HEK293 (cell line): ENCODE results near the gene ENPEP.

ENCODE experiments used
- CTCF ChIA-PET: fragments of 350-600 bp; formaldehyde crosslinking; extraction: SDS; loops from one replicate; lab custom pipeline; 2021; ENCODE audit warnings: antibody characterized with exemption; lab: Yijun Ruan, JAX
- POLR2A ChIA-PET: fragments of 300-600 bp; formaldehyde crosslinking; extraction: SDS; loops from one replicate; lab custom pipeline; 2020; ENCODE audit warnings: antibody characterized with exemption, inconsistent platforms; lab: Yijun Ruan, JAX
- H3K27ac ChIP-seq: fragments of 200-500 bp; sonication (Bioruptor generic); 2 replicates; pipeline ENCODE4 v1.5.1; 2014; ENCODE audit warnings: low read depth, low read length, control low read depth, inconsistent platforms; ENCODE audit errors: extremely low read depth
- H3K36me3 ChIP-seq, 2 experiments: fragments of 200-500 bp in 1 of 2; sonication (Bioruptor generic) in 1 of 2; 1 replicate in 1 of 2; 2 replicates in 1 of 2; pipeline ENCODE4 v1.5.1; 2014 to 2017; ENCODE audit warnings: inconsistent platforms in 2 of 2, low read length in 2 of 2; ENCODE audit not compliant: control insufficient read depth in 2 of 2, insufficient read depth in 1 of 2
- H3K4me1 ChIP-seq: fragments of 200-500 bp; sonication (Bioruptor generic); 2 replicates; pipeline ENCODE4 v1.5.1; 2014; ENCODE audit warnings: mild to moderate bottlenecking, low read length, inconsistent platforms; ENCODE audit not compliant: control insufficient read depth, insufficient read depth
- H3K4me3 ChIP-seq: 2 replicates; pipeline ENCODE4 v1.5.1; 2011; ENCODE audit warnings: low read depth, mild to moderate bottlenecking, control low read depth, low read length, moderate library complexity
- H3K9me3 ChIP-seq: fragments of 200-500 bp; sonication (Bioruptor generic); 2 replicates; pipeline ENCODE4 v1.5.1; 2014; ENCODE audit warnings: low read depth, low read length, inconsistent platforms; ENCODE audit not compliant: control insufficient read depth, insufficient read depth
- ATF2 ChIP-seq: fragments of 450-650 bp; formaldehyde crosslinking; IDR thresholded peaks from 2 replicates; pipeline ENCODE4 v1.5.1; 2016; ENCODE audit warnings: missing biosample characterization, missing genetic modification characterization, low read depth
- BCL11B ChIP-seq: fragments of 450-650 bp; formaldehyde crosslinking; IDR thresholded peaks from 2 replicates; pipeline ENCODE4 v1.5.1; 2016; ENCODE audit warnings: low read depth, missing biosample characterization, missing genetic modification characterization
- HOXD13 ChIP-seq: sonication (generic); formaldehyde crosslinking; IDR thresholded peaks from 2 replicates; pipeline ENCODE4 v1.8.0; 2022; ENCODE audit warnings: missing genetic modification reagents, borderline replicate concordance
- ZBTB17 ChIP-seq: fragments of 450-650 bp; formaldehyde crosslinking; IDR thresholded peaks from 2 replicates; pipeline ENCODE4 v1.5.1; 2016; ENCODE audit warnings: missing biosample characterization, missing genetic modification characterization
- ZFHX2 ChIP-seq: fragments of 450-650 bp; formaldehyde crosslinking; conservative IDR thresholded peaks from 2 replicates; pipeline ENCODE4 v1.5.1; 2016; ENCODE audit warnings: missing biosample characterization, missing genetic modification characterization
- ZNF112 ChIP-seq: fragments of 450-650 bp; formaldehyde crosslinking; IDR thresholded peaks from 2 replicates; pipeline ENCODE4 v1.5.0; 2017; ENCODE audit warnings: missing biosample characterization, missing genetic modification characterization
- ZNF146 ChIP-seq: fragments of 450-650 bp; formaldehyde crosslinking; IDR thresholded peaks from 2 replicates; pipeline ENCODE4 v1.5.1; 2016; ENCODE audit warnings: missing biosample characterization, missing genetic modification characterization
- ZNF202 ChIP-seq: fragments of 450-650 bp; formaldehyde crosslinking; IDR thresholded peaks from 2 replicates; pipeline ENCODE4 v1.5.1; 2016; ENCODE audit warnings: missing biosample characterization, missing genetic modification characterization, borderline replicate concordance
- ZNF335 ChIP-seq: fragments of 450-650 bp; formaldehyde crosslinking; conservative IDR thresholded peaks from 2 replicates; pipeline ENCODE4 v1.5.1; 2016; ENCODE audit warnings: missing biosample characterization, missing genetic modification characterization
- ZNF362 ChIP-seq: fragments of 450-650 bp; formaldehyde crosslinking; IDR thresholded peaks from 2 replicates; pipeline ENCODE4 v1.5.1; 2016; ENCODE audit warnings: missing biosample characterization, missing genetic modification characterization
- ZNF596 ChIP-seq: fragments of 450-650 bp; IDR thresholded peaks from 2 replicates; pipeline ENCODE4 v1.5.0; 2018; ENCODE audit warnings: missing biosample characterization, mild to moderate bottlenecking, missing genetic modification characterization, moderate library complexity
- ZNF626 ChIP-seq: fragments of 450-650 bp; sonication (Bioruptor Pico); formaldehyde crosslinking; IDR thresholded peaks from 2 replicates; pipeline ENCODE4 v1.5.1; 2018; ENCODE audit warnings: missing biosample characterization, missing genetic modification characterization, inconsistent platforms
- ZNF654 ChIP-seq: fragments of 450-650 bp; formaldehyde crosslinking; IDR thresholded peaks from 2 replicates; pipeline ENCODE4 v1.5.1; 2016; ENCODE audit warnings: low read depth, missing biosample characterization, missing genetic modification characterization
- ZNF660 ChIP-seq: fragments of 450-650 bp; IDR thresholded peaks from 2 replicates; pipeline ENCODE4 v1.5.1; 2018; ENCODE audit warnings: missing biosample characterization, mild to moderate bottlenecking, missing genetic modification characterization

Gene ENPEP

GRCh38 chr4:110510955-110511544 lies 35.1 kb downstream of the ENPEP start:
- no peaks in the 10 kb centered on the region for H3K9me3 ChIP-seq
- TF ChIP-seq ZNF654 (tag by site-specific recombination) (peak; percentile 62), ZNF626 (tag by site-specific recombination) (no peak)
- no peaks in the 10 kb centered on the region for H3K4me1 ChIP-seq
- H3K27ac ChIP-seq: no peak overlapping the region
- POLR2A ChIA-PET: no interaction called here
- peaks cover 0 to 4% of the 10 kb centered on the region in 2 experiments; a peak in 1 of 3 replicates for H3K36me3 ChIP-seq
- H3K4me3 ChIP-seq: no peak overlapping the region
- CTCF ChIA-PET: interaction anchor here (0.6 to 7.3 kb wide), 25 partner anchors 13 to 1183 kb away, joined by 3 to 132 read pairs (median 3); partner anchors contain the start of gene ELOVL6

- CTCF ChIA-PET: interaction anchor here (0.6 to 7.3 kb wide), 4 partner anchors 169 to 1555 kb away, joined by 3 to 132 read pairs (median 33); no protein-coding TSS in a partner anchor
- POLR2A ChIA-PET: no interaction called here
- H3K36me3 ChIP-seq: peaks cover 0 to 4% of the 10 kb centered on the region in 2 experiments; a peak in 1 of 3 replicates
- TF ChIP-seq HOXD13 (CRISPR knock-in tag) (no peak), ZNF146 (no peak), BCL11B (no peak), ATF2 (tag by site-specific recombination) (peak; percentile 65; the same call in 1 of the 2 replicates), ZNF112 (no peak), ZNF626 (tag by site-specific recombination) (no peak), ZFHX2 (tag by site-specific recombination) (no peak), ZNF362 (tag by site-specific recombination) (no peak), ZNF335 (tag by site-specific recombination) (no peak)
- H3K9me3 ChIP-seq: no peaks in the 10 kb centered on the region
- no peaks in the 10 kb centered on the region for H3K4me1 ChIP-seq
- H3K27ac ChIP-seq: no peak overlapping the region
- H3K4me3 ChIP-seq: no peak overlapping the region
Observed at GRCh38 chr4:110512901-110513300, 36.9 kb downstream of the ENPEP start.

GRCh38 chr4:110514889-110515479 lies 39.0 kb downstream of the ENPEP start:
- H3K4me1 ChIP-seq: no peaks in the 10 kb centered on the region
- TF ChIP-seq ZNF660 (0 out of 2 replicates have a peak, but pooled peaks have one; percentile 44), ZNF202 (tag by site-specific recombination) (no peak), ZNF654 (tag by site-specific recombination) (peak; percentile 45)
- TF ChIP-seq, all 188 proteins: peak for 2
- H3K9me3 ChIP-seq: no peaks in the 10 kb centered on the region
- peaks cover 0 to 6% of the 10 kb centered on the region in 2 experiments; a peak in 1 of 3 replicates for H3K36me3 ChIP-seq
- POLR2A ChIA-PET: no interaction called here
- no peak overlapping the region for H3K27ac ChIP-seq
- H3K4me3 ChIP-seq: no peak overlapping the region
- CTCF ChIA-PET: interaction anchor here (0.6 to 7.3 kb wide), 12 partner anchors 10 to 1422 kb away, joined by 3 to 132 read pairs (median 8); no protein-coding TSS in a partner anchor

GRCh38 chr4:110515676-110516075 lies 39.7 kb downstream of the ENPEP start:
- Histone ChIP-seq H3K36me3 (peaks cover 0 to 9% of the 10 kb centered on the region in 2 experiments; a peak in 1 of 3 replicates), H3K9me3 (no peaks in the 10 kb centered on the region), H3K4me3 (no peak overlapping the region)
- TF ChIP-seq ZNF596: peak; percentile 12; the same call in 1 of the 2 replicates
- no peak for TF ChIP-seq ZBTB17 (tag by site-specific recombination)
- TF ChIP-seq, all 188 proteins: peak for 1
- Histone ChIP-seq H3K27ac (no peak overlapping the region), H3K4me1 (no peaks in the 10 kb centered on the region)
- POLR2A ChIA-PET: no interaction called here
- CTCF ChIA-PET: interaction anchor here (0.5 to 4.9 kb wide), 14 partner anchors 18 to 535 kb away, joined by 3 to 49 read pairs (median 6); no protein-coding TSS in a partner anchor
